Stomach (tissue), 9 donors: ENCODE measurements around the gene CPLX1. TPM values are rescaled to one million over a fixed set of nuclear protein-coding genes. Genes with fewer than 3 reads are reported as not detected.

Experiments
- DNase-seq, 2 donors: peaks; one replicate each; pipeline versions ENCODE4 v3.0.0 to v3.0.0-alpha.2; 2013 to 2019
- H3K27ac ChIP-seq, 5 donors: fragments of 200-600 bp in 4 of 5; sonication (generic) in 4 of 5; one replicate each; pipeline ENCODE4 v1.5.1; 2013 to 2019; ENCODE audit warnings: mild to moderate bottlenecking in 1 of 5, moderate library complexity in 1 of 5
- H3K27me3 ChIP-seq, 3 donors: fragments of 200-600 bp; sonication (generic); one replicate each; pipeline ENCODE4 v1.5.1; 2017 to 2019; ENCODE audit warnings: mixed run types in 1 of 3
- H3K36me3 ChIP-seq, 4 donors: fragments of 200-600 bp; sonication (generic); 1 replicate in 3 of 4; 2 replicates in 1 of 4; pipeline ENCODE4 v1.5.1; 2016 to 2019
- H3K4me1 ChIP-seq, 4 donors: fragments of 200-600 bp; sonication (generic); one replicate each; pipeline ENCODE4 v1.5.1; 2016 to 2019
- H3K4me3 ChIP-seq, 4 donors: fragments of 200-600 bp; sonication (generic) in 3 of 4; one replicate each; pipeline ENCODE4 v1.5.1; 2016 to 2019; ENCODE audit warnings: mild to moderate bottlenecking in 1 of 4
- H3K9me3 ChIP-seq, 4 donors: fragments of 200-600 bp; sonication (generic); one replicate each; pipeline ENCODE4 v1.5.1; 2016 to 2019
- EP300 ChIP-seq: sonication (generic); formaldehyde crosslinking; IDR thresholded peaks from one replicate; pipeline ENCODE4 v1.6.1; 2017; ENCODE audit warnings: antibody characterized with exemption
- POLR2A ChIP-seq, 4 donors: fragments of 450-650 bp; IDR thresholded peaks; one replicate each; pipeline ENCODE4 v1.6.1; 2016; ENCODE audit warnings: antibody characterized with exemption in 4 of 4, control low read depth in 2 of 4, mild to moderate bottlenecking in 1 of 4, moderate library complexity in 1 of 4
- POLR2AphosphoS5 ChIP-seq, 3 donors: sonication (generic); formaldehyde crosslinking; IDR thresholded peaks; one replicate each; pipeline ENCODE4 v1.6.1; 2016; ENCODE audit warnings: antibody characterized with exemption in 3 of 3
- WGBS, 5 donors: extraction: QIAGEN DNeasy Blood & Tissue Kit in 3 of 5; methylation state at CpG; one replicate each; pipeline versions ENCODE4 v1.1.5 to v1.1.7; 2013 to 2018; 5-methylcytosine and 5-hydroxymethylcytosine counted together
- intact Hi-C: fragments of 100-400 bp; cut with DNase I; formaldehyde crosslinking; loops from one replicate; pipeline ENCODE4 v1.15.1; 2023; ENCODE audit warnings: low total_unique reads
- polyA plus RNA-seq, 3 donors: library from polyadenylated mRNA; stranded (reverse); fragments of 200-250 nt; gene quantifications; one replicate each; pipeline ENCODE4 v1.2.3, GENCODE V29; 2013
- total RNA-seq, 5 donors: library from RNA; depleted of rRNA; stranded (reverse); fragments of >200 nt; gene quantifications; one replicate each; pipeline versions ENCODE4 v1.1.0 to v1.2.3, GENCODE V29; 2014 to 2016
- TF ChIP-seq, protein P1 (sequence below), 7 experiments: fragments of 450-650 bp in 4 of 7; fragments of 200-600 bp in 3 of 7; sonication (generic) in 3 of 7; IDR thresholded peaks; one replicate each; pipeline ENCODE4 v1.5.1; 2016 to 2019; ENCODE audit warnings: antibody characterized with exemption in 7 of 7, control low read depth in 2 of 7, mild to moderate bottlenecking in 1 of 7
- donor health status: healthy with polysubstance abuse.
- donor health status: Bipolar disorder and iron deficiency.
- donor health status: healthy.

CPLX1 gene
- total and polyA plus RNA-seq, 8 donors: 0.37 to 2.9 (median 1.9) TPM; not detected in 3

DNA sequence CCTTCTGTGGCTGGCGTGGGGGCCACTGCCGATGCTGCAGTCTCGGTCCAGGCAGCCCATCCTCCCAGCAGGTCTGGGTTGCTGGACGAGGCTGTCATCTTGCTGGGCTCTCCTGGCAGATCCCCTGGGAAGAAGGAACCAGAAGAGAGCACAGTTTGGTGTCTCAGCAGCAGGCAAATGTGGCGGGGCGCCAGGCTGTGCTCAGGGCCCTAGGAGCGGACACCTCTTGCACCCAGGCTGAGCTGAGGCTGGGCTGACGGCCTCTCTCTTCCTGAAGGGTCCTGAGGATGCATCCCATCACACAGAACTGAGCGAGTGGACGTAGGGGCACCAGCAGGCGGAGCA lies 39.2 kb upstream of the CPLX1 start:
- no peaks in the 10 kb centered on the region for H3K4me1 ChIP-seq
- DNase-seq: no peak
- no peak overlapping the region for H3K4me3 ChIP-seq
- no peaks in the 10 kb centered on the region for H3K9me3 ChIP-seq
- intact Hi-C loops: no loop called here
- TF ChIP-seq, protein P1, sequence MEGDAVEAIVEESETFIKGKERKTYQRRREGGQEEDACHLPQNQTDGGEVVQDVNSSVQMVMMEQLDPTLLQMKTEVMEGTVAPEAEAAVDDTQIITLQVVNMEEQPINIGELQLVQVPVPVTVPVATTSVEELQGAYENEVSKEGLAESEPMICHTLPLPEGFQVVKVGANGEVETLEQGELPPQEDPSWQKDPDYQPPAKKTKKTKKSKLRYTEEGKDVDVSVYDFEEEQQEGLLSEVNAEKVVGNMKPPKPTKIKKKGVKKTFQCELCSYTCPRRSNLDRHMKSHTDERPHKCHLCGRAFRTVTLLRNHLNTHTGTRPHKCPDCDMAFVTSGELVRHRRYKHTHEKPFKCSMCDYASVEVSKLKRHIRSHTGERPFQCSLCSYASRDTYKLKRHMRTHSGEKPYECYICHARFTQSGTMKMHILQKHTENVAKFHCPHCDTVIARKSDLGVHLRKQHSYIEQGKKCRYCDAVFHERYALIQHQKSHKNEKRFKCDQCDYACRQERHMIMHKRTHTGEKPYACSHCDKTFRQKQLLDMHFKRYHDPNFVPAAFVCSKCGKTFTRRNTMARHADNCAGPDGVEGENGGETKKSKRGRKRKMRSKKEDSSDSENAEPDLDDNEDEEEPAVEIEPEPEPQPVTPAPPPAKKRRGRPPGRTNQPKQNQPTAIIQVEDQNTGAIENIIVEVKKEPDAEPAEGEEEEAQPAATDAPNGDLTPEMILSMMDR (IDR thresholded peaks at IDR 0.05): no peak
- no peak for TF ChIP-seq POLR2AphosphoS5 (IDR thresholded peaks at IDR 0.05)
- TF ChIP-seq POLR2A (IDR thresholded peaks at IDR 0.05): no peak
- no peak for TF ChIP-seq EP300
- H3K27me3 ChIP-seq: no peaks in the 10 kb centered on the region
- peaks cover 90 to 100% (median 98%) of the 10 kb centered on the region in 4 donors for H3K36me3 ChIP-seq
- no peak overlapping the region for H3K27ac ChIP-seq
- WGBS, 5 donors: 94 to 98% (median 96%) methylated on average over 9 to 11 of the region's 11 CpGs

DNA sequence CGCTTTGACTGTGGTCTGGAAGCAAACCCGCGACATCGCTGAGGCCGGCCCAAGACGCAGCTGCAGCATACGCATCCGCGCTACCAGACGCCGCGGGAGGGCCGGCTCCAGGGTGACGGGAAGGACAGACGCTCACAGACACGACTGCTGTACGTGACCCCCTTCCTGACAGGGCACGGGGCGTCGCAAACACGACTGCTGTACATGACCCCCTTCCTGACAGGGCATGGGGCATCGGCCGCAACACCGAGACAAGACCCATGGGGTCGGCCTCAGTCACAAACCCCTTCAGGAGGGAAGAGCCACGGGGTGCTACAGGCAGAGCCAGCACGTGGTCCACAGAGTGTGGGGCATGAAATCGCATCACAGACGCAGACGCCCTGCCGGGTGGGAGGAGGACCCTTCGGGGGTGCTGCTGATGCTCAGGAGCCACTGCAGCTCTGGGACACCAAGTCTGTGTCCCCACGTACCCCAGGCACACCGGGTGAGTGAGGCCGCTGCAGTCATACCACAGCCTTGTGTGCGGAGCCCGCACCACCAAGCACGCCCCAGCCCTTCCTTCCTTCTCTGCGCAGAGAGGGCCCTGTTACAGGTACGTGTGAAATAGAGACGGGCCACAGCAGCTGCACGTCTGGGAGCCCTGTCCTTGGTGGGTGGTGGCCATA lies 38.7 kb upstream of the CPLX1 start:
- no peak for DNase-seq
- Histone ChIP-seq H3K36me3 (peaks cover 86 to 100% (median 98%) of the 10 kb centered on the region in 4 donors), H3K4me3 (no peak overlapping the region), H3K9me3 (no peaks in the 10 kb centered on the region), H3K27ac (no peak overlapping the region), H3K27me3 (no peaks in the 10 kb centered on the region), H3K4me1 (no peaks in the 10 kb centered on the region)
- WGBS, 5 donors: 94 to 98% (median 97%) methylated on average over 34 to 42 of the region's 42 CpGs
- intact Hi-C loops: no loop called here
- no peak for TF ChIP-seq POLR2A (IDR thresholded peaks at IDR 0.05)
- TF ChIP-seq, protein P1 (IDR thresholded peaks at IDR 0.05): no peak
- TF ChIP-seq EP300: no peak
- no peak for TF ChIP-seq POLR2AphosphoS5 (IDR thresholded peaks at IDR 0.05)

DNA sequence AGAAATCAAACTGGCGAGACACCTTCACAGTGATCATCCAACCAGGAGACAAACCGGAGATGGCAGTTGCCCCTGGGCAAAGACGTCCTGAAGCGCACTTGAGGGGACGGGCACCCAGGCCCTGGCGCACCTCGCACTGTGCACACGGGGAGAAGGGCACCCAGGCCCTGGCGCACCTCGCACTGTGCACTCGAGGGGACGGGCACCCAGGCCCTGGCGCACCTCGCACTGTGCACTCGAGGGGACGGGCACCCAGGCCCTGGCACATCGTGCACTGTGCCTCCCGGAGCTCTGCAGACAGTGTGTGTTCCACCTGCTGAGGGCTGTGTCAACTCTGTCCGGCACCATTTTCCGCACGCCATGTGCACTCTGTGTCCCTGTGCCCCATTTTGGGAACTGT lies 34.6 kb upstream of the CPLX1 start:
- no peak overlapping the region for H3K27ac ChIP-seq
- intact Hi-C loops: no loop called here
- TF ChIP-seq POLR2A (IDR thresholded peaks at IDR 0.05) (no peak), POLR2AphosphoS5 (IDR thresholded peaks at IDR 0.05) (no peak), EP300 (no peak)
- TF ChIP-seq, protein P1 (IDR thresholded peaks at IDR 0.05): no peak
- no peaks in the 10 kb centered on the region for H3K9me3 ChIP-seq
- H3K27me3 ChIP-seq: no peaks in the 10 kb centered on the region
- H3K4me3 ChIP-seq: no peak overlapping the region
- no peak for DNase-seq
- H3K4me1 ChIP-seq: no peaks in the 10 kb centered on the region
- H3K36me3 ChIP-seq: peaks cover 78 to 97% (median 96%) of the 10 kb centered on the region in 4 donors
- WGBS, 5 donors: 91 to 98% (median 97%) methylated on average over 16 to 21 of the region's 21 CpGs

DNA sequence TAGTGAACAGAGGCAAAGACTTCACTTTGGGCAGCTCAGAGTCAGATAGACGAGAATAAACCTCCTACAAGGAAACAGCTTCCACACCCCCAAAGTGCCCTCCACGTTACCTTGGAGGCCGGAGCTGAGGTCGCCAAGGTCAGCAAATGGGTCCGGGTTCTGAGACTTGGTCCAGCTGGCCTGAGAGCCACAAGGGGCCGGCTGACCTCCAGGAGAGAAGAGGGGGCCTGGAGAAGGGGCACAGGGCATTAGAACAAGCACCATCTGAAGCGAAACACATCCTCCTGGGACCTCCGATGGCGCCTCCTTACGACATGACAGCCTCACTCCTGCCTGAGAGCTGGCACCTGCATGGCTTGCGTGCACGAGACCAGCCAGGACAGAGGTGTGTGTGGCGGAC lies 33.6 kb upstream of the CPLX1 start:
- no peaks in the 10 kb centered on the region for H3K27me3 ChIP-seq
- intact Hi-C loops: no loop called here
- 92 to 96% (median 95%) methylated on average over 13 of the region's 13 CpGs for WGBS, 5 donors
- peaks cover 68 to 97% (median 95%) of the 10 kb centered on the region in 4 donors for H3K36me3 ChIP-seq
- H3K4me3 ChIP-seq: no peak overlapping the region
- H3K9me3 ChIP-seq: no peaks in the 10 kb centered on the region
- TF ChIP-seq POLR2A (IDR thresholded peaks at IDR 0.05) (no peak), POLR2AphosphoS5 (IDR thresholded peaks at IDR 0.05) (no peak), EP300 (no peak)
- TF ChIP-seq, protein P1 (IDR thresholded peaks at IDR 0.05): no peak
- no peak overlapping the region for H3K27ac ChIP-seq
- no peak for DNase-seq
- H3K4me1 ChIP-seq: no peaks in the 10 kb centered on the region
